Keratinocyte (primary cell): ENCODE results near the gene TRPC4AP. TPM values are rescaled to one million over a fixed set of nuclear protein-coding genes. Genes with fewer than 3 reads are reported as not detected.

Source experiments
- DNase-seq: peaks from one replicate; pipeline ENCODE4 v3.0.0-alpha.2; 2011; ENCODE audit warnings: low read depth, missing footprints, low spot score
- FAIRE-seq: peaks from 2 replicates; lab custom pipeline; 2011; peaks lifted over from hg19 to GRCh38; lab: Jason Lieb, UNC
- H2AFZ ChIP-seq: 2 replicates; pipeline ENCODE4 v1.6.0; 2012; ENCODE audit warnings: low read length, control low read depth, inconsistent platforms; ENCODE audit not compliant: control insufficient read depth
- H3K27ac ChIP-seq: 2 replicates; pipeline ENCODE4 v1.5.1; 2011; ENCODE audit warnings: low read length; ENCODE audit not compliant: control insufficient read depth, insufficient read depth
- H3K27me3 ChIP-seq: 3 replicates; pipeline ENCODE4 v1.6.0; 2011; ENCODE audit warnings: low read length; ENCODE audit not compliant: control insufficient read depth, insufficient read depth; ENCODE audit errors: extremely low read depth
- H3K36me3 ChIP-seq, 2 experiments: 2 replicates in 1 of 2; 3 replicates in 1 of 2; pipeline ENCODE4 v1.5.1; 2011; ENCODE audit warnings: low read length in 2 of 2, mild to moderate bottlenecking in 1 of 2; ENCODE audit not compliant: control insufficient read depth in 2 of 2, insufficient read depth in 2 of 2; ENCODE audit errors: extremely low read depth in 1 of 2
- H3K4me1 ChIP-seq: 3 replicates; pipeline ENCODE4 v1.5.1; 2011; ENCODE audit warnings: low read length; ENCODE audit not compliant: control insufficient read depth, insufficient read depth; ENCODE audit errors: extremely low read depth
- H3K4me2 ChIP-seq: 3 replicates; pipeline ENCODE4 v1.6.0; 2011; ENCODE audit warnings: low read depth, low read length; ENCODE audit not compliant: control insufficient read depth, insufficient read depth; ENCODE audit errors: extremely low read depth
- H3K4me3 ChIP-seq, 3 experiments: fragments of 200-600 bp in 1 of 3; sonication (generic) in 1 of 3; 2 replicates in 2 of 3; 3 replicates in 1 of 3; pipeline ENCODE4 v1.5.1; 2011 to 2016; ENCODE audit warnings: low read length in 3 of 3, mild to moderate bottlenecking in 3 of 3, control low read depth in 2 of 3, inconsistent platforms in 1 of 3, low read depth in 1 of 3, mixed read lengths in 1 of 3, mixed run types in 1 of 3, moderate library complexity in 1 of 3; ENCODE audit not compliant: control insufficient read depth in 2 of 3, insufficient read depth in 2 of 3; ENCODE audit errors: extremely low read depth in 1 of 3
- H3K79me2 ChIP-seq: 2 replicates; pipeline ENCODE4 v1.6.0; 2012; ENCODE audit warnings: low read length; ENCODE audit not compliant: control insufficient read depth, insufficient read depth
- H3K9ac ChIP-seq: 3 replicates; pipeline ENCODE4 v1.6.0; 2011; ENCODE audit warnings: low read length; ENCODE audit not compliant: control insufficient read depth, insufficient read depth; ENCODE audit errors: extremely low read depth
- H3K9me1 ChIP-seq: 3 replicates; pipeline ENCODE4 v1.6.0; 2011; ENCODE audit warnings: low read length; ENCODE audit not compliant: control insufficient read depth, insufficient read depth; ENCODE audit errors: extremely low read depth
- H3K9me3 ChIP-seq: 2 replicates; pipeline ENCODE4 v1.5.1; 2012; ENCODE audit warnings: low read depth, low read length; ENCODE audit not compliant: control insufficient read depth
- H4K20me1 ChIP-seq: 3 replicates; pipeline ENCODE4 v1.6.0; 2011; ENCODE audit warnings: low read length; ENCODE audit not compliant: control insufficient read depth, insufficient read depth; ENCODE audit errors: extremely low read depth
- EZH2 ChIP-seq: IDR thresholded peaks from one replicate; pipeline ENCODE4 v1.6.1; 2012; ENCODE audit warnings: inconsistent platforms, mild to moderate bottlenecking, low read length, moderate library complexity
- dilution Hi-C: fragments of 300-500 bp; cut with MboI; formaldehyde crosslinking; loops from one replicate; pipeline ENCODE4 v1.7.0; 2020; ENCODE audit warnings: low sequenced_read_pairs; ENCODE audit not compliant: extremely low pct_ligation_motif_present
- polyA plus RNA-seq, 5 experiments: library from polyadenylated mRNA; depleted of rRNA in 3 of 5; stranded (reverse) in 3 of 5; stranded (forward) in 1 of 5; unstranded in 1 of 5; fragments of >200 nt; gene quantifications; 1 replicate in 1 of 5; 2 replicates in 3 of 5; 3 replicates in 1 of 5; pipeline versions ENCODE4 v1.2.1 to v1.2.3, GENCODE V29; 2011 to 2012; ENCODE audit warnings: missing spikeins in 2 of 5, low read depth in 1 of 5, low replicate concordance in 1 of 5
- TF ChIP-seq, protein P1 (sequence below), 3 experiments: IDR thresholded peaks in 1 of 3; conservative IDR thresholded peaks in 1 of 3; optimal IDR thresholded peaks in 1 of 3; 2 replicates in 2 of 3; 3 replicates in 1 of 3; pipeline versions ENCODE3 to v1.5.1; 2011; ENCODE audit warnings: low read length in 3 of 3, mild to moderate bottlenecking in 3 of 3, moderate library complexity in 2 of 3, control low read depth in 1 of 3, inconsistent platforms in 1 of 3; ENCODE audit not compliant: insufficient read depth in 2 of 3; ENCODE audit errors: extremely low read depth in 1 of 3

The TRPC4AP gene
- polyA plus RNA-seq, 1 donor (not counting 4 experiments of a cell fraction or from before 2014, with no cell fraction given) = 53.9 TPM

DNA sequence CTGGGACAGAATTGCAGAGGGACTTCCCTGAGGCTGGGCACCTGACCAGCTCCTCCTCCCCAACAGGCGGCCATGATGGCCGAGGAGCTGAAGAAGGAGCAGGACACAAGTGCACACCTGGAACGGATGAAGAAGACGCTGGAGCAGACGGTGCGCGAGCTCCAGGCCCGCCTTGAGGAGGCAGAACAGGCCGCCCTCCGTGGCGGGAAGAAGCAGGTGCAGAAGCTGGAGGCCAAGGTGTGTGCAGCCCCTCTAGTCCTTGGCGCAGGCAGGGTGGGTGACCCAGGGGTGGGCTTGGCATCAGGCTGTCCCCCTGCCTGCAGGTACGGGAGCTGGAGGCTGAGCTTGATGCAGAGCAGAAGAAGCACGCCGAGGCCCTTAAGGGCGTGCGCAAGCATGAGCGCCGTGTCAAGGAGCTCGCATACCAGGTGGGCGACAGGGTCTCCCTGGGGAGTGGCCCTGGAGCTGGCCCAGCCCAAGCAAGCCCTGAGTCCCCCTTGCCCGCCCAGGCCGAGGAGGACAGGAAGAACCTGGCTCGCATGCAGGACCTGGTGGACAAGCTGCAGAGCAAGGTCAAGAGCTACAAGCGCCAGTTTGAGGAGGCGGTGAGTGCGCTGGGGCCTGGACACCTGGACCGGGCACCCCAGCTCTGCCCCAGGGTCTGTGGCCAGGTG is 91.5 kb downstream of the TRPC4AP start:
- H3K79me2 ChIP-seq = no peaks in the 10 kb centered on the region
- no peak overlapping the region for H3K4me2 ChIP-seq
- no peak for TF ChIP-seq EZH2
- TF ChIP-seq, protein P1, sequence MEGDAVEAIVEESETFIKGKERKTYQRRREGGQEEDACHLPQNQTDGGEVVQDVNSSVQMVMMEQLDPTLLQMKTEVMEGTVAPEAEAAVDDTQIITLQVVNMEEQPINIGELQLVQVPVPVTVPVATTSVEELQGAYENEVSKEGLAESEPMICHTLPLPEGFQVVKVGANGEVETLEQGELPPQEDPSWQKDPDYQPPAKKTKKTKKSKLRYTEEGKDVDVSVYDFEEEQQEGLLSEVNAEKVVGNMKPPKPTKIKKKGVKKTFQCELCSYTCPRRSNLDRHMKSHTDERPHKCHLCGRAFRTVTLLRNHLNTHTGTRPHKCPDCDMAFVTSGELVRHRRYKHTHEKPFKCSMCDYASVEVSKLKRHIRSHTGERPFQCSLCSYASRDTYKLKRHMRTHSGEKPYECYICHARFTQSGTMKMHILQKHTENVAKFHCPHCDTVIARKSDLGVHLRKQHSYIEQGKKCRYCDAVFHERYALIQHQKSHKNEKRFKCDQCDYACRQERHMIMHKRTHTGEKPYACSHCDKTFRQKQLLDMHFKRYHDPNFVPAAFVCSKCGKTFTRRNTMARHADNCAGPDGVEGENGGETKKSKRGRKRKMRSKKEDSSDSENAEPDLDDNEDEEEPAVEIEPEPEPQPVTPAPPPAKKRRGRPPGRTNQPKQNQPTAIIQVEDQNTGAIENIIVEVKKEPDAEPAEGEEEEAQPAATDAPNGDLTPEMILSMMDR (optimal IDR thresholded peaks at IDR 0.05 in 1 of 3, IDR thresholded peaks at IDR 0.05 in 1 of 3, conservative IDR thresholded peaks at IDR 0.05 in 1 of 3; ENCODE audit: extremely low read depth in 1 of 3, insufficient read depth in 2 of 3, low read length in 3 of 3) = no peak
- dilution Hi-C loops = no loop called here
- no peak overlapping the region for H3K9ac ChIP-seq
- H3K9me3 ChIP-seq = no peaks in the 10 kb centered on the region
- H3K4me3 ChIP-seq = no peak overlapping the region
- FAIRE-seq = no peak
- H3K4me1 ChIP-seq = no peaks in the 10 kb centered on the region
- no peak overlapping the region for H3K27ac ChIP-seq
- no peak for DNase-seq
- peaks cover 36 to 45% of the 10 kb centered on the region in 2 experiments for H3K36me3 ChIP-seq
- H3K27me3 ChIP-seq = no peaks in the 10 kb centered on the region
- no peaks in the 10 kb centered on the region for H3K9me1 ChIP-seq
- H2AFZ ChIP-seq = no peak overlapping the region
- H4K20me1 ChIP-seq = peaks cover 3% of the 10 kb centered on the region

GRCh38 chr20:35000311-35000921 is 92.2 kb downstream of the TRPC4AP start:
- TF ChIP-seq EZH2 = no peak
- TF ChIP-seq, protein P1 (optimal IDR thresholded peaks at IDR 0.05 in 1 of 3, IDR thresholded peaks at IDR 0.05 in 1 of 3, conservative IDR thresholded peaks at IDR 0.05 in 1 of 3; ENCODE audit: extremely low read depth in 1 of 3, insufficient read depth in 2 of 3, low read length in 3 of 3) = no peak
- H3K9ac ChIP-seq = no peak overlapping the region
- peaks cover 3% of the 10 kb centered on the region for H4K20me1 ChIP-seq
- H3K79me2 ChIP-seq = no peaks in the 10 kb centered on the region
- H3K27me3 ChIP-seq = no peaks in the 10 kb centered on the region
- no peak overlapping the region for H3K4me3 ChIP-seq
- FAIRE-seq (no peak), DNase-seq (no peak)
- H3K4me1 ChIP-seq = no peaks in the 10 kb centered on the region
- H2AFZ ChIP-seq = no peak overlapping the region
- dilution Hi-C loops = no loop called here
- H3K36me3 ChIP-seq = peaks cover 36 to 47% of the 10 kb centered on the region in 2 experiments
- no peaks in the 10 kb centered on the region for H3K9me3 ChIP-seq
- H3K27ac ChIP-seq = no peak overlapping the region
- H3K9me1 ChIP-seq = no peaks in the 10 kb centered on the region
- no peak overlapping the region for H3K4me2 ChIP-seq
